Stomach (tissue), 4 donors: Measurements from ENCODE around the gene CIB4.

ENCODE experiments used
- CTCF ChIP-seq, 7 experiments: fragments of 450-650 bp in 4 of 7; fragments of 200-600 bp in 3 of 7; sonication (generic) in 3 of 7; IDR thresholded peaks; one replicate each; pipeline ENCODE4 v1.5.1; 2016 to 2019; ENCODE audit warnings: antibody characterized with exemption in 7 of 7, control low read depth in 2 of 7, mild to moderate bottlenecking in 1 of 7
- EP300 ChIP-seq: sonication (generic); formaldehyde crosslinking; IDR thresholded peaks from one replicate; pipeline ENCODE4 v1.6.1; 2017; ENCODE audit warnings: antibody characterized with exemption
- POLR2A ChIP-seq, 4 donors: fragments of 450-650 bp; IDR thresholded peaks; one replicate each; pipeline ENCODE4 v1.6.1; 2016; ENCODE audit warnings: antibody characterized with exemption in 4 of 4, control low read depth in 2 of 4, mild to moderate bottlenecking in 1 of 4, moderate library complexity in 1 of 4
- POLR2AphosphoS5 ChIP-seq, 3 donors: sonication (generic); formaldehyde crosslinking; IDR thresholded peaks; one replicate each; pipeline ENCODE4 v1.6.1; 2016; ENCODE audit warnings: antibody characterized with exemption in 3 of 3

- no peak for TF ChIP-seq CTCF (IDR thresholded peaks at IDR 0.05)
- TF ChIP-seq POLR2A (IDR thresholded peaks at IDR 0.05) = no peak
- TF ChIP-seq EP300 = no peak
- no peak for TF ChIP-seq POLR2AphosphoS5 (IDR thresholded peaks at IDR 0.05)
Observed at GRCh38 chr2:26537826-26538475, 103.2 kb downstream of the CIB4 start.
